SK-N-MC (cell line): ENCODE data around the gene PDPK1.
A peak's percentile ranks its signal among the peaks of the same experiment; 100 is the strongest.

ENCODE experiments used
- DNase-seq: peaks from one replicate; pipeline ENCODE4 v3.0.0-alpha.2; 2011; ENCODE audit warnings: low read depth, low spot score
- H3K27ac ChIP-seq: fragments of 200-600 bp; sonication (generic); 2 replicates; pipeline ENCODE4 v1.5.1; 2016; ENCODE audit warnings: mixed run types
- H3K36me3 ChIP-seq: fragments of 200-600 bp; sonication (generic); 2 replicates; pipeline ENCODE4 v1.6.1; 2017; ENCODE audit warnings: antibody characterized with exemption, low read length, mixed read lengths; ENCODE audit not compliant: insufficient read depth
- H3K4me3 ChIP-seq: fragments of 200-600 bp; sonication (generic); 2 replicates; pipeline ENCODE4 v1.5.1; 2016
- H3K9ac ChIP-seq: fragments of 200-600 bp; sonication (generic); 2 replicates; pipeline ENCODE4 v1.8.0; 2017; ENCODE audit warnings: mixed run types, mixed read lengths; ENCODE audit not compliant: insufficient read length
- H3K9me3 ChIP-seq: fragments of 200-600 bp; sonication (generic); 2 replicates; pipeline ENCODE4 v1.6.1; 2017; ENCODE audit warnings: low read depth, mild to moderate bottlenecking, antibody characterized with exemption, low read length, moderate library complexity, mixed read lengths
- EZH2 ChIP-seq: fragments of 200-600 bp; sonication (generic); IDR thresholded peaks from one replicate; pipeline ENCODE4 v1.6.1; 2017; ENCODE audit warnings: antibody characterized with exemption
- FOXP2 ChIP-seq: optimal IDR thresholded peaks from 2 replicates; pipeline ENCODE3; 2011; ENCODE audit warnings: mild to moderate bottlenecking, moderate library complexity; ENCODE audit not compliant: insufficient read depth; ENCODE audit errors: extremely low read length, control extremely low read depth
- POLR2AphosphoS5 ChIP-seq: IDR thresholded peaks from 2 replicates; pipeline ENCODE4 v1.6.1; 2012; ENCODE audit warnings: mild to moderate bottlenecking, low read depth, low read length, borderline replicate concordance

Gene PDPK1

DNA sequence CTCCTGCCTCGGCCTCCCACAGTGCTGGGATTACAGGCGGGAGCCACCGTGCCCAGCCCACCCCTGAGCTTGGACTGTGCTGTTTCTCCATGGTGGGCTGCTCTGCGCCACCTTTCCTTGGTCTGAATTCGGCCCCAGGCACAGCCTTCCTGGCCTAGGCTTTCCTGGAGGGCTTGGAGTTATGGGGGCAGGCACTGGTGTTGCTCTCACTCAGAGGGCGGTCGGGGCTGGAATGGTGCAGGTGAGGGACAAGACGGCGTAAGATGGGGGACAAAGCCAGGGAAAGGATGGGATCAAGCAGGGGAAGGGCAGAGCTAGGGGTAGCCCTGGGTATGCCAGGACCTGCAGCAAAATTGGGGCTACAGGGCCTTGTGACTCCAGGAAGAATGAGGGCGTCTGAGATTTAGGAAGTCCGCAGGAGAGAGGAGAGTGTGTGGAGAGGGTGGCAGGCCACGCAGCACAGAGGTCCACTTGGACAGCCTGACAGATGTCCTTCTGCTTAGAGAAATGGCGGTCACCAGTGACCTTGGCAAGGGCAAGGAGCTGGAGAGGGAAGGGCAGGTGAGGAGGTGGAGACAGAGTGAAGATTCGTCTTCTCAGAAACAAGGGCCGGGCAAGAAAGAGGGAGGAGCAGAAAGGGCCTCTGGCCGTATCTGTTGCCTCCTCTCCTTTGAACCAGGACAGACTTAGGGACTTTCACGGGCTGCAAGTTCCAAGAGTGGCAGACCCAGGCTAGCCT lies 25.7 kb upstream of the PDPK1 start:
- TF ChIP-seq EZH2, result no peak
- no peak for TF ChIP-seq FOXP2
- no peak for TF ChIP-seq POLR2AphosphoS5
- Histone ChIP-seq H3K9me3 (no peaks in the 10 kb centered on the region), H3K27ac (no peak overlapping the region), H3K4me3 (no peak overlapping the region), H3K36me3 (no peaks in the 10 kb centered on the region), H3K9ac (no peak overlapping the region)
- DNase-seq, result no peak

- H3K4me3 ChIP-seq, result peak overlapping the region; percentile 95
- no peaks in the 10 kb centered on the region for H3K9me3 ChIP-seq
- TF ChIP-seq POLR2AphosphoS5 (no peak), EZH2 (no peak), FOXP2 (no peak)
- DNase-seq, result no peak
- no peaks in the 10 kb centered on the region for H3K36me3 ChIP-seq
- no peak overlapping the region for H3K27ac ChIP-seq
- peak overlapping the region; percentile 97 for H3K9ac ChIP-seq
Measured at GRCh38 chr16:2512735-2513404, 25.0 kb upstream of the PDPK1 start.

GRCh38 chr16:2513405-2514332 lies 24.2 kb upstream of the PDPK1 start, which contains the start of gene ATP6V0C:
Gene ATP6V0C (plus strand): TSS chr16:2513952. CDS start chr16:2514104, 152 bp downstream.
- DNase-seq, result no peak

GRCh38 chr16:2514333-2515179 lies 23.3 kb upstream of the PDPK1 start:
- DNase-seq, result no peak
- Histone ChIP-seq H3K9me3 (no peaks in the 10 kb centered on the region), H3K27ac (peak overlapping the region; percentile 93; the same call in 1 of the 2 replicates), H3K36me3 (no peaks in the 10 kb centered on the region), H3K4me3 (peak overlapping the region; percentile 95), H3K9ac (peak overlapping the region; percentile 97)
- TF ChIP-seq FOXP2 (no peak), POLR2AphosphoS5 (no peak), EZH2 (no peak)

More at GRCh38 chr16:2513405-2514332, 24.2 kb upstream of the PDPK1 start, which contains the start of gene ATP6V0C:
- Histone ChIP-seq H3K9ac (peak within 1 kb of the TSS; percentile 97), H3K27ac (peak within 1 kb of the TSS; percentile 93), H3K9me3 (no peaks in the 10 kb centered on the region), H3K4me3 (peak within 1 kb of the TSS; percentile 95), H3K36me3 (no peaks in the 10 kb centered on the region)
- TF ChIP-seq EZH2 (no peak), POLR2AphosphoS5 (peak; percentile 78), FOXP2 (peak; percentile 21)

GRCh38 chr16:2515180-2515851 lies 22.5 kb upstream of the PDPK1 start:
- TF ChIP-seq EZH2 (no peak), FOXP2 (no peak), POLR2AphosphoS5 (no peak)
- DNase-seq, result no peak
- H3K9ac ChIP-seq, result peak overlapping the region; percentile 97
- no peaks in the 10 kb centered on the region for H3K9me3 ChIP-seq
- peak overlapping the region; percentile 95 for H3K4me3 ChIP-seq
- H3K27ac ChIP-seq, result peak overlapping the region; percentile 35; the same call in 1 of the 2 replicates
- no peaks in the 10 kb centered on the region for H3K36me3 ChIP-seq

DNA sequence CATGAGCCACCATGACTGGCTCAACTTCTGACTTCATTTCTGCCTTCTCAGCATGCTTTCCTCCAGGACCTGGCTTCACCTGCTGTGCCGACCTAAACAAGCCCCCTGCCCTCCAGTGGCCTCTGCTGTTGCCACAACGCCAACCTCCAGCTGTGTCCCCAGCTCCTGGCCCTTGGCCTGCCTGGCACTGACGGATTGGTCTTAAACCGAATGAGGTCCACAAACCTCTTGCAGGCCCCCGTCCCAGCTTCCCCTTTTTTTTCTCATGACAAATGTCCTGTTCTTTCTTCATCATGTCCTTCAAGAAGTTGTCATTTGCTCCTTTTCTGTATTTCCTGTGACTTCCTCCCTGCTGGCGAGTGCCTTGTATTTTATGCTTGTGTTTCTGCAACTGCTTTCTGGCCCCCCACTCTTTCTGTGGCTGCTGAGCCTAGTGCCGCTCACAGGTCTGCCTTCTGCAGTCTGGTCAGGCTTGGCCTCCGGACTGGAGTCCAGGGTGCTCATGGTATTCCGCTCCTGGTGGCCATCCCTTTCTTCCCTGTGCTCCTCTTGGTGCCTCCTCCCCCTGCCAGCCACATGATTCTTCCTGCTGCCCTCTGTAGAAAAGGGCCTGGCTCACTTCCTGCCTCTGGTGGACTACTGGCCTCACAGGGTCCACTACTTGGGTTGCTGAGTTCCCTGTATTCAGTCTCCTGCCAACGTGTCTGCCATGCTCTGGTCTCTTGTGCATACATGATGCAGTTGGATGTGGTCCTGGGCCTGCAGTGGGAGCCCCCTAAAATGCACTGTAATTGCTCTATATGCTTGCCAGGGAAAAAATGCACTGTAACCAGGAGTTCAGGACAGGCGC lies 21.2 kb upstream of the PDPK1 start:
- Histone ChIP-seq H3K4me3 (no peak overlapping the region), H3K27ac (0 out of 2 replicates have a peak overlapping the region, but pooled peaks have one; percentile 6), H3K9ac (no peak overlapping the region), H3K36me3 (no peaks in the 10 kb centered on the region), H3K9me3 (no peaks in the 10 kb centered on the region)
- TF ChIP-seq EZH2, result no peak
- DNase-seq, result no peak
